ENCODE data around the gene ABCA9.

GRCh38 chr17:68927516-68927915 lies 133.2 kb downstream of the ABCA9 start:
- TF ChIP-seq POLR2AphosphoS5 (IDR thresholded peaks at IDR 0.05; ENCODE audit: low read depth, low read length) (no peak), POLR2A (IDR thresholded peaks at IDR 0.05; ENCODE audit: low read depth, low read length) (no peak), TAF1 (IDR thresholded peaks at IDR 0.05; ENCODE audit: borderline replicate concordance, low read depth, low read length) (no peak)

Measured in GM12892 (cell line).